NCI-H146 (cell line): ENCODE measurements around the gene DMAC2.
"Not testable (repeated sequence)": the region's sequence is repeated elsewhere in the genome, so short reads cannot be mapped to it uniquely, and the experiment has no call there.

Experiments used
- DNase-seq: peaks from one replicate; lab custom pipeline; 2025; lab: John Stamatoyannopoulos, UW

Gene DMAC2

GRCh38 chr19:41422456-41422855, 17.3 kb downstream of the DMAC2 start:
- no peak for DNase-seq

DNA sequence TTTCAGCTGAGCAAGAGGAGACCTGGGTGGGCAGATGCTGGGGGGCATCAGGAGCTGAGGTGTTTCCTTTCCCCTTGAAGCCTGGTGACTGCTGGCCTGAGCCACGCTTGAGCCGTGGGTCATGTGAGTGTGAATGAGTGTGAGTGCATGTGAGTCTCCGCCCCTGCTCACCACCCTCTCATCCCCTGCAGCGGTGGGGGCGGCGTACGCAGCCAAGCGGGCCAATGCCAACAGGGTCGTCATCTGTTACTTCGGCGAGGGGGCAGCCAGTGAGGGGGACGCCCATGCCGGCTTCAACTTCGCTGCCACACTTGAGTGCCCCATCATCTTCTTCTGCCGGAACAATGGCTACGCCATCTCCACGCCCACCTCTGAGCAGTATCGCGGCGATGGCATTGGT, 17.7 kb downstream of the DMAC2 start:
- DNase-seq: no peak

DNA sequence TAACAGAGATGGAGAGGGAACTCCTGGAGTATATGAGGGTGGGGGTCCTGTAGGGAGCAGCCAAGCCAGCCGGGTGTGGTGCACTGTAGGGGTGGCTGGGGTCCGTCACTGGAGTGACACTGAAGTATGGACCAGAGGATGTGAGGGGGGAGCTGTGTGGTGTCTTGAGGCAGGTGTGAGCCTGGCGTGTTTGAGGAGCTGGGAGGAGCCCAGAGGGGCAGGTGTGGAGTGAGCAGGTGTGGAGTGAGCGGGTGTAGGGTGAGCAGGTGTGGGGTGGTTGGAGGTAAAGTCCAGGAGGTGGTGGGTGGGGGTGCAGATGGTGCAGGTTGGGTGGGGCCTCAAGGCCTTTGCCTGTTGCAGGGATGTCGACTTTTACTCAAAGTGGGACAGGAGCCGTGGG, 18.4 kb downstream of the DMAC2 start:
- DNase-seq: peak; percentile 83

DNA sequence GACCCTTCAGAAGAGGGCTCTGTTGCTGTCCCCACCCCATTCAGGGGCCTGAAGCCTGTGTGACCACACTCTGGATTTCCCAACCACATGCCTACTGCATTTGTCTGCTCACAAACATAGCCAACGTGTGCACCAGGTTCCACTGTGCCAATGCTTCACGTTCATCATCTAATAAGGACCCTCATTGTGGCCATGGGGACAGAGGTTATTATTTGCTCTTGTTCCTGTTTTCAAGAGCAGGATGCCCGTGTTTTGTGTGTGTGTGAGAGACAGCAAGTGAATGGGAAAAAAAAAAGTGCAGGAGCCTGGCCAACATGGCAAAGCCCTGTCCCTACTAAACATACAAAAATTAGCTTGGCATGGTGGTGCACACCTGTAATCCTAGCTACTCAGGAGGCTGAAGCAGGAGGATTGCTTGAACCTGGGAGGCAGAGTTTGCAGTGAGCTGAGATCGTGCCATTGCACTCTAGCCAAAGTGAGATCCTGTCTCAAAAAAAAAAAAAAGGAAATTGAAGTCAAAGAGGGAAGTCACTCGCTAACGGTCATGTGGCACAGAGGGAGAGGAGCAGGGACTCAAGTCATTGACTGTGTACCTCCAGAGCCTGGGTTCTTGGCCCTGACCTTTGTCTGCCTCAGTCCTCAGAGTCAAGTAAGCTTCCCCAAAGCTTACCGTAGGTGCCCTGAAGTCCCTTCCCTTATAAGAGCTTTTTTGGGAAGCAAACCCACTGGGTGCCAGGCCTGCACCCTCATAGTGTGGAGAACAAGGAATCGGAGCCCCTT, 19.4 kb downstream of the DMAC2 start:
- no peak for DNase-seq

GRCh38 chr19:41416194-41416674, 23.5 kb downstream of the DMAC2 start:
- no peak for DNase-seq

DNA sequence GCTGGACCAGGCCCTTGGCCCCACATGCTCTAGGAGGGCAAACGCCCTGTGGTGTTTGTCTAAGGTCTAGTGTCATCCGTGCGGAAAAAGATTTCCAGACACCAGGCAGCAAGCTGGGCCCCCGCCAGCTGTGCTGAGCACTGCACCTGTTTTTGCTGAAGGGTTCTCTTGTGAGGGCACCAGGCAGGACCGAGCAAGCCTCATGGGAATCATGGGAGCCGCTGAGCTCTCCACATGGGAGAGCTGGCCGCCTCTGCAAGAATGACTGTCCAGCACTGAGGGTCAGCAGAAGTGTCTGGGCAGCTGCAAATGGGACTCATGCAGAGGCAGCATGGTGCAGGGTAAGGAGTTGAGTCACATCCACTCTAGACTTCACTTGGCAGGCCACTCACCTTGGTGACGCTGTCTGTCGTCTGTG, 24.5 kb downstream of the DMAC2 start:
- DNase-seq: peak; percentile 54

- DNase-seq: no peak
Measured at GRCh38 chr19:41414461-41414860, 25.3 kb downstream of the DMAC2 start.

DNA sequence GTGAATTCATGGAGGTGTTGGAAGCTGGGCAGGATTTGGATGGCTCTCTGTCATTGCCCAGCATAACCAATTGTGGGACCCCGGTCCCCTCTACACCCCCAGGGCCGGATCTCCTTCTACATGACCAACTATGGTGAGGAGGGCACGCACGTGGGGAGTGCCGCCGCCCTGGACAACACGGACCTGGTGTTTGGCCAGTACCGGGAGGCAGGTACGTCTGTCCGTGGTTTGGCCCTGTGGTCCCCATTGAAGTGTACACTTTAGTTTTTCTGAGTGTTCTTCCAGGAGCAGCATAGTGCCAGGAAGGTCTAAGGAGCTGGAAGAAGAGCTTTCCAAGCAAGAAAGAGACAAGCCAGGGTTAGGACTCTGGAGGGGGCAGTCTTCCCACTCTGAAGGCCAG, 25.8 kb downstream of the DMAC2 start:
- no peak for DNase-seq

GRCh38 chr19:41412953-41413352, 26.8 kb downstream of the DMAC2 start:
- no peak for DNase-seq

- DNase-seq: no peak
Measured at GRCh38 chr19:41411968-41412265, 27.8 kb downstream of the DMAC2 start.

DNA sequence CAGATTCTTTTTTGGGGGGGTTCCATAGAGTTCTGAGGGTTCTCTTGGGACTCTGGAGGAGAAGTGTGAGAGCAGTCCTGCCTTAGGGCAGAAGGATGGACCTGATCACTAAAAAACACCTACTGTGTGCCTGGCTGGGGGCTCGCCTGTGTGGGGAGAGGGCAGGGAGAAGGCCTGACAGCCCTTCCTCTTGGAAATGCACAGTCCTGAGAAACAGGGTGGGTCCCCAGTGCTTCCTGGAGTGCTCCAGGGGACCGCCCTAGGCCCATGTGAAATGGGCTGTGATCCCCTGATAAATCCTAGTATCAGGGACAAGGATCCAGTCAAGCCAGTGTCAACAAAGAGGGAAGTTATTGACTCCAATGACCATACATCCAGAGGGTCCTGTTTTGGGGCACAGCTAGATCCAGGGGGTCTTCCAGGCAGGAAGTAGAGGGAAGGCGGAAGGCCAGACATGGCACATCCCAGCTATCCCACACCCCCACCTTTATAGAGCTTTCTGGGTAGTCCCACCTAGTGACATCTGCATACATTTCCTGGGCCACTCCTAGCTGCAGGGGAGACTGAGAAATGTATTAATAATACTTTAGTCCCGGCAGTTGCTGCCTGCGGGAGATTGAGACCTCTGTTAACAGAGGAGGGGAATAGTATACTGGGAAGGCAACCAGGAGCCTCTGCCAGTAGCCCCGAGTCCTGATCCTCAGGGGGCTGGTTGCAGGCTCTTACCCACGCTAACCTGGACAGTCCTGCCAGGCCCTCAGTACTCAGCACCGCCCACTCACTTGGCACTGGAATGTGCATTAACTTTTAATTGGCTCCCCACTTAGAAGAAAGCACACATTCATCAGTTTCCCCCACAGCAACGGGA, 28.4 kb downstream of the DMAC2 start:
- DNase-seq: no peak

DNA sequence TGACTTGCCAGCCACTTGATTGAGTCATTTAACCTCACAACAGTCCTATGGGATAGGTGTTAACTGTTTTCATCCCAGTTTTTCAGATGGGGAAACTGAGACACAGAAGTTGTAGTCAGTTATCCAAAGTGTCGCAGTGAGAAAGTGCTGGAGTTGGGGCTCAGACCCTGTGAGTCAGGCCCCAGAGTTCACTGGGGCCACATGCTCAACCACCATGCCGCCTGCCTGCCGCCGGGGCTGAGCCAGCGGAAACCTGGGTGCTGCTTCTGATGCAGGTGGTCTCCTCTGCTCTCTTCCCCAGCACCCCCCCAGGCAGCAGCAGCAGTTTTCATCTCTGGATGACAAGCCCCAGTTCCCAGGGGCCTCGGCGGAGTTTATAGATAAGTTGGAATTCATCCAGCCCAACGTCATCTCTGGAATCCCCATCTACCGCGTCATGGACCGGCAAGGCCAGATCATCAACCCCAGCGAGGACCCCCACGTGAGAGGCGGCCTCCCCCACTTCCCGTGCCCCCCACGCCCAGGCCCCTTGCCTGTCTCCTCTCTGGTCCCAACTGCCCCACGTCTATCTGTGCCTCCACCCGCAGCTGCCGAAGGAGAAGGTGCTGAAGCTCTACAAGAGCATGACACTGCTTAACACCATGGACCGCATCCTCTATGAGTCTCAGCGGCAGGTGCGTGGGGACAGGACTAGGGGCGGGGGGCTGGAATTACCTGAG, 29.2 kb downstream of the DMAC2 start:
- no peak for DNase-seq

GRCh38 chr19:41409288-41409687, 30.4 kb downstream of the DMAC2 start:
- DNase-seq: peak; percentile 66

DNA sequence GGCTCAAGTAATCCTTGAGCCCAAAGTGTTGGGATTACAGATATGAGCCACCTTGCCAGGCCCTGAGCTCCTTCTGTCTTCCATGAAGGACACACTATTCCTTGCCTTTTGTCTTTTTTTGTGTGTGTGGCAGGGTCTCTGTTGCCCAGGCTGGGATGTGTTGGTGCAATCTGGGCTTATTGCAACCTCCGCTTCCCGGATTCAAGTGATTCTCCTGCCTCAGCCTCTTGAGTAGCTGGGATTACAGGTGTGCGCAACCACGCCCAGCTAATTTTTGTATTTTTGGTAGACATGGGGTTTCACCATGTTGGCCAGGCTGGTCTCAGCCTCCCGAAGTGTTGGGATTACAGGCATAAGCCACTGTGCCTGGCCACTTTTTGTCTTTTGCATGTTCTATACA, 30.9 kb downstream of the DMAC2 start:
- DNase-seq: not testable (repeated sequence)

- no peak for DNase-seq
Measured at GRCh38 chr19:41408256-41408655, 31.5 kb downstream of the DMAC2 start.

DNA sequence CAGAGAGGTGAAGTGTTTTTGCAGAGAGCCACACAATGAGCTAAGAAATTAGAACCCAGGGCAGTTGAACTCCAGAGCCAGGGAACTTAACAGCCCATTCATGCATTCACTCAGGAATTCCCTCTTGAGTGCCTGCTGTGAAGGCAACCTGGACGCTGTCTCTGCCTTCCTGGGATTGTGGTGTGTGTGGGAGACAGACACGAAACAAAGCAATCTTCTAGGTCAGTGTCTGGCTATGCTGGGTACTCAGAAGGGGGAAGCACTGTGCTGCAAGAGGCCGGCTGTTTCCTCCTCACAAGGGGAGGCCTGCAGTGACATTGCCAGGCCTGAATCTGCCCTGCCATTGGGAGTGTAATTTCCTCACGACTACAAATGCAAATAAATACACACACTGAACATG, 32.4 kb downstream of the DMAC2 start:
- no peak for DNase-seq

- no peak for DNase-seq
Measured at GRCh38 chr19:41405776-41406175, 33.9 kb downstream of the DMAC2 start.

DNA sequence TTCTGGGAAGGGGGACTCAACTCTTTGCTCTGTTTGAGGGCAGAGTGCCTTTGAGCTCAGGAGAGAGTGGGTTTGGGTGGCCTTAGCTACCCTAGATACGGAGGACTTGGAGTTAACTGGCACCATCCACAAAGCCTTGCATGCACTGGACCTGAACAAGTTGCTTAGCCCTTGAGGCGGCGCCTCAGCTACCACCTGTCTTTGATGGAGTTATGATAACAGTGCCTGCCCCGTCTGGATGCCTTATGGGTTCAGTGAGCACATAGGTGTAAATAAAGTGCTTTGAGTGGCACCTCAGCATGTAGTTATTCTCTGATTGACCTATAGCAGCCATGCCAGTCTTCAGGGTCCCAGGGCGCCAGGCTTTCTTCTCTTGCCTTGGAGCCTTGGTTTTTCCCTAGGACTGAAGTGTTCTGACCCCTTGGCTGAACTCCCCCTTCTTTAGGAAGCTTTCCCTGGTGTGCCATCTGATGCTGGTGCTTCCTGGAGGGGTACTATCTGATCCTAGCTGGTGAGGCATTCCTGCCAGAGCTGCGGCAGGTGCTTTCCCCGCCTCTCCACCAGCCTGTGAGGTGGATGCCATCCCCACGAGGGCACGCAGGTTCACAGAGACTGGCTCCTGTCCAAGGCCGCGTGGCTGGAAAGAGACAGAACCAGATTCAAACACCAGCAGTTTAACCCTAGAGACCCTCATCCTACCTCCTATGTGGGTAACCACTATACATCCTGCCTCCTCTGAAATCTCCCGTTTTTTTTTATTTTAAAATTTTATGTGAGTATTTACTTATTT, 36.3 kb downstream of the DMAC2 start:
- DNase-seq: no peak

GRCh38 chr19:41402010-41402409, 37.7 kb downstream of the DMAC2 start:
- no peak for DNase-seq

DNA sequence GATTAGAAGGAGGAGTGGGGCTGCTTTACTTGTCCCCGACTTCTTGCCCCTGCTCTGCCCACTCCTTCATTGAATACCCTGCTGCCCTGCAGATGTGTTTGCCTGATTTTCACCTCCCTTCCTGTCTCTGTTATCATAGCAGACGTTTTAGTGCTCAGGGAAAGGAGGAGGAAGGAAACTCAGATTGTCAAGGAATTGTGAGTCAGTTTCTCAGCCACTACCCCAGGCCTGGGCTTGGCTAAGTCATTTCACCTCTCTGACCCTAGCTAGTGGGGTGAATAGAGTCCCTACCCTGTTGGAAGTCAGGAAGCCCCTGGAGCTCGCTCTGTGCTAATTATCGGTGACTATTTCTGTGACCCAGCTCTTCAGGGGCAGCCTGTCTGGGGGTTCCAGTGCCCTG, 38.2 kb downstream of the DMAC2 start:
- DNase-seq: no peak

DNA sequence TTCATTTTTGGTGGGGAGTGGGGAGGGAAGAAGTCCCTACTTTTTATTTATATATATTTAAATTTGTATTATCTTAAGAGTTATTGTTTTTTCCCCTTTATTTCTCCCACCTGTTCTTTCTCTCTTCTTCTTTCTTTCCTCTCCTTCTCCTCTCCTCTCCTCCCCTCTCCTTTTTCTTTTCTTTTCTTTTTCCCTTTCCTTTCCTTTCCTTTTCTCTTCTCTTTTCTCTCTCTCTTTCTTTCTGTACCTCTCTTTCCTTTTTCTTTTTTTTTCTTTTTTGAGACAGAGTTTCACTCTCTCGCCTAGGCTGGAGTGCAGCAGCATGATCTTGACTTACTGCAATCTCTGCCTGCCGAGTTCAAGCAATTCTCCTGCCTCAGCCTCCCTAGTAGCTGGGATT, 40.2 kb downstream of the DMAC2 start:
- DNase-seq: no peak

- DNase-seq: no peak
Measured at GRCh38 chr19:41399091-41399490, 40.6 kb downstream of the DMAC2 start.
